Colon (tissue), 2 donors: Measurements from ENCODE around the gene BCL2L2.
"Not testable (repeated sequence)": the region's sequence is repeated elsewhere in the genome, so short reads cannot be mapped to it uniquely, and the experiment has no call there.

Experiments used
- FAIRE-seq: peaks from 2 replicates; lab custom pipeline; 2012; peaks lifted over from hg19 to GRCh38; lab: Jason Lieb, UNC
- donor health status: control.
- donor health status: control.

The BCL2L2 gene

GRCh38 chr14:23306412-23307145, at the start of gene BCL2L2:
TSS of gene BCL2L2 (plus strand) at chr14:23306833. CDS start at chr14:23307768, 935 bp downstream.
- FAIRE-seq: no peak

- no peak for FAIRE-seq
These were observed 48.4 kb upstream of the BCL2L2 start for GRCh38 chr14:23258256-23258655.

GRCh38 chr14:23259426-23259825, 47.2 kb upstream of the BCL2L2 start:
- FAIRE-seq: no peak

- FAIRE-seq: not testable (repeated sequence)
These were observed 45.8 kb upstream of the BCL2L2 start for GRCh38 chr14:23260849-23261248.

GRCh38 chr14:23269193-23269592, 37.4 kb upstream of the BCL2L2 start:
- no peak for FAIRE-seq

GRCh38 chr14:23275412-23275811, 31.2 kb upstream of the BCL2L2 start:
- no peak for FAIRE-seq

- FAIRE-seq: no peak
These were observed 29.4 kb upstream of the BCL2L2 start for GRCh38 chr14:23277189-23277588.

GRCh38 chr14:23277928-23278327, 28.7 kb upstream of the BCL2L2 start:
- FAIRE-seq: not testable (repeated sequence)

- no peak for FAIRE-seq
These were observed 25.4 kb upstream of the BCL2L2 start for GRCh38 chr14:23281247-23281646.

- FAIRE-seq: peak; percentile 10
These were observed 21.7 kb upstream of the BCL2L2 start for GRCh38 chr14:23284654-23285529.

GRCh38 chr14:23285530-23286019, 21.1 kb upstream of the BCL2L2 start:
- FAIRE-seq: no peak

GRCh38 chr14:23286020-23286901, 20.4 kb upstream of the BCL2L2 start, which contains the start of gene HOMEZ:
TSS of gene HOMEZ (minus strand) at chr14:23286132. CDS start at chr14:23285952, 180 bp downstream.
- peak; percentile 31 for FAIRE-seq

- no peak for FAIRE-seq
These were observed 19.6 kb upstream of the BCL2L2 start for GRCh38 chr14:23286902-23287479.

GRCh38 chr14:23294734-23295561, 11.7 kb upstream of the BCL2L2 start:
- no peak for FAIRE-seq

GRCh38 chr14:23296012-23296777, 10.4 kb upstream of the BCL2L2 start:
- FAIRE-seq: no peak

GRCh38 chr14:23297096-23297495, 9.5 kb upstream of the BCL2L2 start:
- no peak for FAIRE-seq

GRCh38 chr14:23297611-23298277, 8.9 kb upstream of the BCL2L2 start:
- no peak for FAIRE-seq

GRCh38 chr14:23299211-23299957, 7.2 kb upstream of the BCL2L2 start:
- no peak for FAIRE-seq
